GM06990 (cell line): ENCODE data around the gene FAM131C.

Experiments
- DNase-seq: peaks from one replicate; pipeline ENCODE4 v3.0.0-alpha.2; 2011; ENCODE audit not compliant: insufficient read length; ENCODE audit errors: extremely low read depth
- H3K27me3 ChIP-seq: replicated peaks from 2 replicates; pipeline ENCODE4 v1.6.0; 2011; ENCODE audit warnings: low read length; ENCODE audit not compliant: control insufficient read depth, insufficient read depth
- H3K36me3 ChIP-seq: 2 replicates; pipeline ENCODE4 v1.5.1; 2011; ENCODE audit warnings: low read length; ENCODE audit not compliant: control insufficient read depth, insufficient read depth
- H3K4me3 ChIP-seq: replicated peaks from 2 replicates; pipeline ENCODE4 v1.5.1; 2011; ENCODE audit warnings: low read depth, mild to moderate bottlenecking, control low read depth, low read length
- TF ChIP-seq, protein P1 (sequence below): IDR thresholded peaks from 2 replicates; pipeline ENCODE4 v1.5.1; 2011; ENCODE audit warnings: low read length, control low read depth, mild to moderate bottlenecking, inconsistent platforms; ENCODE audit not compliant: insufficient read depth, poor library complexity, severe bottlenecking

FAM131C gene

DNA sequence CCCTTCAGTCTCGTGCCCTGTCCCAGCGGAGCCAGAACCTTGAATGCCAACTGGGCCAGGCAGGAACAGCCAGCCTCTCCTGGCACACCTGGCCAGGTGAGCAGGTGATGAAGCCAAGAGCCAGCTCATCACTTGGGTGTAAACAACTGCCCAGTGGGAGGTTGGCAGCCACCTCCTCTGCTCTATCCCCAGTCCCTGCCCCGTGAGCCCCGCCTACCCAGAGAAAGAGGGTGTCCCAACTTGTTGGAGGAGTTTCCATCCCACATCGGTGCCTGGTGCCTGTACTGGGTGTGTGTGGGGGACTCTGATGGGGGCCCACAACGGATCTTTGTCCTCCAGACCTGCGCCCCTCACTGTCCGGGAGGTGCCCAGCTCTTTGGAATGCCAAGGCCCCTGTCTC, 17.8 kb upstream of the FAM131C start:
- no peak for DNase-seq
- no peak overlapping the region for H3K4me3 ChIP-seq
- H3K36me3 ChIP-seq: no peaks in the 10 kb centered on the region
- TF ChIP-seq, protein P1, sequence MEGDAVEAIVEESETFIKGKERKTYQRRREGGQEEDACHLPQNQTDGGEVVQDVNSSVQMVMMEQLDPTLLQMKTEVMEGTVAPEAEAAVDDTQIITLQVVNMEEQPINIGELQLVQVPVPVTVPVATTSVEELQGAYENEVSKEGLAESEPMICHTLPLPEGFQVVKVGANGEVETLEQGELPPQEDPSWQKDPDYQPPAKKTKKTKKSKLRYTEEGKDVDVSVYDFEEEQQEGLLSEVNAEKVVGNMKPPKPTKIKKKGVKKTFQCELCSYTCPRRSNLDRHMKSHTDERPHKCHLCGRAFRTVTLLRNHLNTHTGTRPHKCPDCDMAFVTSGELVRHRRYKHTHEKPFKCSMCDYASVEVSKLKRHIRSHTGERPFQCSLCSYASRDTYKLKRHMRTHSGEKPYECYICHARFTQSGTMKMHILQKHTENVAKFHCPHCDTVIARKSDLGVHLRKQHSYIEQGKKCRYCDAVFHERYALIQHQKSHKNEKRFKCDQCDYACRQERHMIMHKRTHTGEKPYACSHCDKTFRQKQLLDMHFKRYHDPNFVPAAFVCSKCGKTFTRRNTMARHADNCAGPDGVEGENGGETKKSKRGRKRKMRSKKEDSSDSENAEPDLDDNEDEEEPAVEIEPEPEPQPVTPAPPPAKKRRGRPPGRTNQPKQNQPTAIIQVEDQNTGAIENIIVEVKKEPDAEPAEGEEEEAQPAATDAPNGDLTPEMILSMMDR: no peak
- H3K27me3 ChIP-seq: peaks cover 3% of the 10 kb centered on the region

DNA sequence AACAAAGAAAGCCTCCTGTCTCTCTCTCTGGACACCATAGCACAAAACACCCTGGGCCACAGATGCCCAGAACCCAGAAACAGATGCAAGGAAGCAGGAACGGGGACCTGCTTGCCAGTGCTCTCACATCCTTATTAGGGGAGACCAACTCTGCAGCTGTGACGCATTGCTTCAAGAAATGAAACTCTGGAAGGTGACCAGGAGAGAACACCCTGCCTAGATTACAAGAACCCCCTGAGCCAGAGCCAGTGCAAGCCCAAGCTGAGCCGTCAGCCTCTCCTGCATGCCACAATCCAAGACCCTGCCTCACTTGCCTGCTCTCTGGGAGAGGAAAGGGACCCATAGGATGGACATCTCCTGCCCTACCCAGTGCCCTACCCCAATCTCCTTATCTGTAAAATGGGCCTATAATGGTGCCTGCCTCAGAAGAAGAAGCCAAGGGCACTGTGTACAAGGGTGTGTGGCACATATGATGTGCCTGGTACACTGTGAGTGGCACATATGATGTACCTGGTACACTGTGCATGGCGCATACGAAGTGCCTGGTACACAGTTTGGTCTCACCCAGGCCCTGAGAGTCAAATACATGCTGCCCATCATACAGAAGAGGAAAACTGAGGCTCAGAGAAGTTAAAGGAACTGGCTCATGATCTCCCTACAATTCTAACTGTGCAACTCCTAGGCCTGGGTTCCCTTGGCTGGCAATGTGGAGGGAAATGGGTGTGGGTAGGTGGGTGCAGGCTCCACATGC, 16.8 kb upstream of the FAM131C start:
- no peak for DNase-seq
- no peaks in the 10 kb centered on the region for H3K36me3 ChIP-seq
- H3K27me3 ChIP-seq: peaks cover 2% of the 10 kb centered on the region; the same call in 1 of the 2 replicates
- TF ChIP-seq, protein P1: no peak
- no peak overlapping the region for H3K4me3 ChIP-seq

DNA sequence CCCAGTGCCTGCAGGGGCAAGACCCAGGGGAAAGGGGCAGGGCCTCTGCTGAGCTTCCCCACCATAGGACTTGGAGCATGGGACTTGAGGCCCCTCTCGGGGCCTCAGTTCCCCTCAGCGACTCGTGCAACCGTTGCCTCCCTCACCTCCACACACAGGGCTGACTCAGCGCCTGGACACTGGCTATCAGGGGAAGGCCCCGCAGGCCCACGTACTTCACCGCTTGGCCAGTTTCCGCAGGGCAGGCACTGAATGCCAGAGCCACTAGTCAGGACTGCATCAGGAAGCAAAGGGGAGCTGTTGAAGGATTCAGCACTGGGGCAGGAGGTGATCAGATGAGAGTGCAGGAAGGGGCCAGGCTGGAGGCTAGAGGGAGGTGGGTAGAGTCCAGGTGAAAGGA, 15.5 kb upstream of the FAM131C start:
- H3K36me3 ChIP-seq: no peaks in the 10 kb centered on the region
- no peak overlapping the region for H3K4me3 ChIP-seq
- TF ChIP-seq, protein P1: no peak
- H3K27me3 ChIP-seq: peaks cover 2% of the 10 kb centered on the region; the same call in 1 of the 2 replicates
- DNase-seq: no peak

DNA sequence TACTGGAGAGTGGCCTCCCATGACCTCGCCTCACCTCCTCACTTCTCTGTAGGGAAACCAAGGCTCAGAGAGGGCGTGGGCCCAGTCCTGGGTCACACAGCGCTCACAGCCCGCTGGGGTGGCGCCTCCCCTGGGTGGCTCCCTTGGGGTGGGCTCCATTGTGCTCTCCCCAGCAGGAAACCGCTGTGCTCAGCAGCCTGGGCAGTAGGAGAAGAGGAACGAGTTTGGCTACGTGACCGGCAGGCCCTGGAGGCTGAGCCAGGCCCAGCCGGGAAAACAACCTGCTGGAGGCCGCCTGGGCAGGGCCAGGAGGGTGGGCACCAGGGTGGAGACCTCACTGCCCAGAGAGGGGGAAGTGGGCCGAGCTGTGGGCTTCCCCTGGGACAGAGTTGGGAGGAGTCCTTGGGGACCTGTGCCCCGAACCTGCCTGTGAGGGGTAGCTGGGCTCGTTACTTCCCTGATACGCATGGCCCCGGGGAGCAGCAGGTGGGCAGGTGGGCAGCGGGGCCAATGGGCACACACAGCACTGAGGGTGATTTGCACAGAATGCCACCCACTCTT, 15.0 kb upstream of the FAM131C start:
- no peak for DNase-seq
- H3K27me3 ChIP-seq: peaks cover 2% of the 10 kb centered on the region; the same call in 1 of the 2 replicates
- H3K4me3 ChIP-seq: no peak overlapping the region
- TF ChIP-seq, protein P1: no peak
- no peaks in the 10 kb centered on the region for H3K36me3 ChIP-seq

DNA sequence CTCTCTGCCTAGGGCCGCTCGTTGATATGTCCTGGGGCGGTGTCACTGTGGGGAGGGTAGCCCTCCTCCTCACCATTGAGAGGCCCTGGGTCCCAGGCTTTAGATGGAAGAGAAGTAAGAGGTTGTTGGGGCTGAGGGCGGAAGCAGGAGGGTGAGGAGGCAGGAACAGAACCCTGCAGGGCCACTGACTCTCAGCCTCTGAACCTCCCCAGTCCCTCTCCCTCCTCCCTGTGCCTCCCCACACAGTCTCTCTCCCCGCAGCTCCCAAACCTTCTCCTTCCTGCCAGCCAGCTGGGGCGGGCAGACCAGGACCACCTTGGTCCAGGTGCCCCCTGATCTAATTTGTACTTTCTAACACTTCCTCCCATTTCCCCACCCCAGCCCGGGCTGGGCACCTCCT, 14.3 kb upstream of the FAM131C start:
- peaks cover 2% of the 10 kb centered on the region; the same call in 1 of the 2 replicates for H3K27me3 ChIP-seq
- no peaks in the 10 kb centered on the region for H3K36me3 ChIP-seq
- H3K4me3 ChIP-seq: no peak overlapping the region
- TF ChIP-seq, protein P1: no peak
- no peak for DNase-seq

DNA sequence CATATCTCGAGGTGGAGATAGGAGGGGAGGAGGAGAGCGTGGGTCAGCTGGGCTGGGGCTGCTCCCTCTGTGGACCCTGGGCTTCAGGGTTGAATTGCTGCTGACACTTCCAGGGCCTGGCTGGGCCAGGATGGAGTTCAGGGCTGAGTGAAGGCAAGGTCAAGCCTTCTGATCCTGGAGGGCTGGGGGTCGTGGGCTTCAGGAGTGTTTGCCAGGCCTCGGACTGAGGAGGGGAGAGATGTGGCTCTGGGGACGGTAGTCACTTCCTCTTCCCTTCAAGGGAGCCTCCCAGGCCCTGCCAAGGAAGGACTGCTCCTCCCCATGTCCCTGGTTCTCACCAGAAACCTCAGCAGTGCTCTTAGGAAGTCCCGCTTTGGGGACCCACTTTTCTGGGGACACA, 12.1 kb upstream of the FAM131C start:
- Histone ChIP-seq H3K4me3 (no peak overlapping the region), H3K27me3 (peaks cover under 1% of the 10 kb centered on the region; the same call in 1 of the 2 replicates), H3K36me3 (no peaks in the 10 kb centered on the region)
- TF ChIP-seq, protein P1: no peak
- no peak for DNase-seq
